Measurements from ENCODE around the gene C1orf56.

Gene C1orf56

GRCh38 chr1:151002051-151002450, 45.5 kb upstream of the C1orf56 start:
- Histone ChIP-seq H4K20me1 (ENCODE audit: low read depth, low read length) (no peaks in the 10 kb centered on the region), H3K27me3 (ENCODE audit: low read length) (no peaks in the 10 kb centered on the region), H3K79me2 (ENCODE audit: insufficient read depth, low read length) (no peaks in the 10 kb centered on the region), H3K27ac (ENCODE audit: low read depth, low read length) (no peak overlapping the region), H3F3A (ENCODE audit: insufficient read depth) (no peaks in the 10 kb centered on the region), H3K9me3 (ENCODE audit: insufficient read depth, low read length) (no peaks in the 10 kb centered on the region), H3K9me2 (replicated peaks; ENCODE audit: insufficient read depth, low read length) (no peaks in the 10 kb centered on the region), H2AFZ (ENCODE audit: low read depth, low read length, severe bottlenecking) (no peak overlapping the region), H3K4me2 (ENCODE audit: low read depth, low read length, poor library complexity, severe bottlenecking) (no peak overlapping the region), H3K4me3 (ENCODE audit: insufficient read depth, low read length, poor library complexity, severe bottlenecking) (no peak overlapping the region), H3K36me3 (ENCODE audit: low read length) (no peaks in the 10 kb centered on the region), H3K9ac (ENCODE audit: low read length) (no peak overlapping the region)
- no peak for TF ChIP-seq EZH2phosphoT487 (conservative IDR thresholded peaks at IDR 0.05; ENCODE audit: low read length)
- TF ChIP-seq CTCF (IDR thresholded peaks at IDR 0.05; ENCODE audit: insufficient read depth, low read length, poor library complexity, severe bottlenecking) = no peak

- Histone ChIP-seq H3K27ac (ENCODE audit: low read depth, low read length) (no peak overlapping the region), H4K20me1 (ENCODE audit: low read depth, low read length) (no peaks in the 10 kb centered on the region), H2AFZ (ENCODE audit: low read depth, low read length, severe bottlenecking) (no peak overlapping the region), H3K9ac (ENCODE audit: low read length) (no peak overlapping the region), H3K27me3 (ENCODE audit: low read length) (no peaks in the 10 kb centered on the region), H3F3A (ENCODE audit: insufficient read depth) (peaks cover 3% of the 10 kb centered on the region; the same call in 1 of the 2 replicates), H3K9me2 (replicated peaks; ENCODE audit: insufficient read depth, low read length) (no peaks in the 10 kb centered on the region), H3K9me3 (ENCODE audit: insufficient read depth, low read length) (no peaks in the 10 kb centered on the region), H3K4me3 (ENCODE audit: insufficient read depth, low read length, poor library complexity, severe bottlenecking) (no peak overlapping the region), H3K4me2 (ENCODE audit: low read depth, low read length, poor library complexity, severe bottlenecking) (no peak overlapping the region), H3K79me2 (ENCODE audit: insufficient read depth, low read length) (no peaks in the 10 kb centered on the region), H3K36me3 (ENCODE audit: low read length) (no peaks in the 10 kb centered on the region)
- TF ChIP-seq EZH2phosphoT487 (conservative IDR thresholded peaks at IDR 0.05; ENCODE audit: low read length) (no peak), CTCF (IDR thresholded peaks at IDR 0.05; ENCODE audit: insufficient read depth, low read length, poor library complexity, severe bottlenecking) (no peak)
These were observed 44.9 kb upstream of the C1orf56 start for GRCh38 chr1:151002611-151003010.

GRCh38 chr1:151003180-151003579, 44.4 kb upstream of the C1orf56 start:
- TF ChIP-seq EZH2phosphoT487 (conservative IDR thresholded peaks at IDR 0.05; ENCODE audit: low read length) (no peak), CTCF (IDR thresholded peaks at IDR 0.05; ENCODE audit: insufficient read depth, low read length, poor library complexity, severe bottlenecking) (no peak)
- no peak overlapping the region for H3K27ac ChIP-seq (ENCODE audit: low read depth, low read length)
- no peak overlapping the region for H3K9ac ChIP-seq (ENCODE audit: low read length)
- no peak overlapping the region for H3K4me3 ChIP-seq (ENCODE audit: insufficient read depth, low read length, poor library complexity, severe bottlenecking)
- H2AFZ ChIP-seq (ENCODE audit: low read depth, low read length, severe bottlenecking) = no peak overlapping the region
- H3F3A ChIP-seq (ENCODE audit: insufficient read depth) = peaks cover 8% of the 10 kb centered on the region; the same call in 1 of the 2 replicates
- no peak overlapping the region for H3K4me2 ChIP-seq (ENCODE audit: low read depth, low read length, poor library complexity, severe bottlenecking)
- no peaks in the 10 kb centered on the region for H3K36me3 ChIP-seq (ENCODE audit: low read length)
- H4K20me1 ChIP-seq (ENCODE audit: low read depth, low read length) = no peaks in the 10 kb centered on the region
- H3K27me3 ChIP-seq (ENCODE audit: low read length) = no peaks in the 10 kb centered on the region
- no peaks in the 10 kb centered on the region for H3K9me2 ChIP-seq (replicated peaks; ENCODE audit: insufficient read depth, low read length)
- no peaks in the 10 kb centered on the region for H3K9me3 ChIP-seq (ENCODE audit: insufficient read depth, low read length)
- no peaks in the 10 kb centered on the region for H3K79me2 ChIP-seq (ENCODE audit: insufficient read depth, low read length)

All from SU-DHL-6 (cell line).